ENCODE measurements around the gene ASPM. TPM values are rescaled to one million over a fixed set of nuclear protein-coding genes. Genes with fewer than 3 reads are reported as not detected.

ASPM gene
- total and polyA plus RNA-seq, 2 of the 8 experiments (the other 6 are each of a cell fraction or from before 2014, with no cell fraction given): 5.1 to 50.3 TPM

DNA sequence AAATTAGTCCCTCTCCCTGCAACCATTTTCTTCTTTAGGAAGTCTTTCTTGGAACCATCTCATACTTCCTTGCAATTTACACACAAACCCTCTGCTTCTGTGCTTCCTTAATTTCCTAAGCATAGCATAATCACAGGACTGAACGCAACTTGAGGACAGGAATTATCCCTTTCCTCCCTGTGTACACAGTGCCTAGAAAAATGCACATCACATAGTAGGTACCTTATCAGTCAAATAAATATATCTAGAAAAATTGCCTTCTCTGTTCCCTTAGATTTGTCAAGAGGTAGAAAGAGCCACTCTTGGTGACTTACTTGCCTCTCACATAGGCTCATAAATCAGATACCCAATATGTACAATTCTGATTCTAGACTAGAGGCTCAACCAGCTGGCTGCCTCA lies 4.9 kb downstream of the ASPM start:
- no peaks in the 10 kb centered on the region for H3K27me3 ChIP-seq (replicated peaks in 1 of 4; ENCODE audit: control insufficient read depth in 3 of 4, extremely low read depth in 1 of 4, insufficient read depth in 3 of 4, low read length in 3 of 4)
- no peak overlapping the region for H4K5ac ChIP-seq (ENCODE audit: insufficient read length, low read depth, low read length)
- DNase-seq (ENCODE audit: low read depth in 1 of 2, low spot score in 2 of 2): no peak
- no peak overlapping the region for H3K14ac ChIP-seq (ENCODE audit: insufficient read length)
- 94% methylated on average over 1 of the region's 1 CpG; no CpG with 5 or more reads in 1 of the 2 experiments for WGBS, 2 experiments (ENCODE audit: extremely low coverage in 1 of 2, insufficient coverage in 1 of 2, insufficient read length in 1 of 2, insufficient replicate concordance in 2 of 2, low coverage in 1 of 2, low lambda C conversion rate in 2 of 2, missing lambda C conversion rate in 1 of 2)
- H4K8ac ChIP-seq (ENCODE audit: extremely low read depth, insufficient read depth, low read length): no peak overlapping the region
- no peaks in the 10 kb centered on the region for H3K23me2 ChIP-seq (ENCODE audit: low read depth, low read length)
- CTCF ChIA-PET (ENCODE audit: partially characterized antibody): no interaction called here
- no peak overlapping the region for H3K18ac ChIP-seq (ENCODE audit: extremely low read depth, low read length)
- peak overlapping the region; percentile 22 to 49; a peak in 1 of 4 replicates for H3K4me2 ChIP-seq (ENCODE audit: insufficient read depth in 1 of 2, low read depth in 2 of 2, low read length in 2 of 2)
- no peak overlapping the region for H3K4ac ChIP-seq (replicated peaks; ENCODE audit: insufficient read length, low read depth, low read length)
- no peak overlapping the region for H2AK5ac ChIP-seq (ENCODE audit: low read depth, low read length)
- peaks cover 0 to 3% (median 0%) of the 10 kb centered on the region in 4 experiments; a peak in 1 of 7 replicates for H3K4me1 ChIP-seq (replicated peaks in 1 of 4; ENCODE audit: control insufficient read depth in 3 of 4, insufficient read depth in 4 of 4, low read length in 3 of 4)
- no peak overlapping the region for H4K91ac ChIP-seq (replicated peaks; ENCODE audit: insufficient read length, low read length)
- H3K79me2 ChIP-seq (ENCODE audit: control insufficient read depth in 1 of 2, insufficient read depth in 2 of 2, low read length in 2 of 2): peaks cover 7 to 63% of the 10 kb centered on the region in 2 experiments; a peak in 3 of 4 replicates
- H4K20me1 ChIP-seq (replicated peaks in 1 of 2; ENCODE audit: control insufficient read depth in 1 of 2, insufficient read depth in 2 of 2, low read length in 2 of 2): peaks cover 0 to 8% of the 10 kb centered on the region in 2 experiments
- no peak overlapping the region for H3K27ac ChIP-seq (ENCODE audit: low read depth, low read length)
- FAIRE-seq: no peak
- H2BK12ac ChIP-seq (ENCODE audit: low read depth, low read length): no peak overlapping the region
- no peak overlapping the region for H2BK5ac ChIP-seq (ENCODE audit: low read depth, low read length)
- H3K79me1 ChIP-seq (ENCODE audit: low read depth, low read length): no peaks in the 10 kb centered on the region; the same call in 1 of the 2 replicates
- no peak overlapping the region for H3K56ac ChIP-seq (replicated peaks; ENCODE audit: insufficient read length, low read depth, low read length)
- H3K9ac ChIP-seq (replicated peaks in 1 of 4; ENCODE audit: extremely low read depth in 1 of 4, low read depth in 3 of 4, low read length in 3 of 4): peak overlapping the region in 1 of 4 experiments; percentile 37; a peak in 1 of 7 replicates
- H3K36me3 ChIP-seq (ENCODE audit: control insufficient read depth in 2 of 4, insufficient read depth in 4 of 4, low read length in 3 of 4): peaks cover 2 to 55% (median 6%) of the 10 kb centered on the region in 4 experiments; a peak in 7 of 8 replicates
- H2BK120ac ChIP-seq (replicated peaks; ENCODE audit: low read depth, low read length): no peak overlapping the region
- H2AFZ ChIP-seq (ENCODE audit: low read length): no peak overlapping the region
- POLR2A ChIA-PET (ENCODE audit: partially characterized antibody): no interaction called here
- no peak overlapping the region for H3K4me3 ChIP-seq (ENCODE audit: extremely low read depth in 1 of 4, insufficient read depth in 2 of 4, low read depth in 3 of 4, low read length in 4 of 4)
- H2BK15ac ChIP-seq (ENCODE audit: low read length): no peak overlapping the region
- no peak overlapping the region for H3K23ac ChIP-seq (ENCODE audit: insufficient read length)
- H2BK20ac ChIP-seq (ENCODE audit: low read length): no peak overlapping the region
- no peaks in the 10 kb centered on the region for H3K9me3 ChIP-seq (ENCODE audit: insufficient read depth in 2 of 2, low read depth in 1 of 2, low read length in 1 of 2)
- TF ChIP-seq CBX8 (IDR thresholded peaks at IDR 0.05; ENCODE audit: borderline replicate concordance, low read depth, low read length): no peak
- TF ChIP-seq NANOG (IDR thresholded peaks at IDR 0.05; ENCODE audit: insufficient read depth, low read depth, low read length, poor library complexity, severe bottlenecking): no peak
- no peak for TF ChIP-seq CBX5 (IDR thresholded peaks at IDR 0.05; ENCODE audit: low read depth, low read length)
- TF ChIP-seq, protein P1, sequence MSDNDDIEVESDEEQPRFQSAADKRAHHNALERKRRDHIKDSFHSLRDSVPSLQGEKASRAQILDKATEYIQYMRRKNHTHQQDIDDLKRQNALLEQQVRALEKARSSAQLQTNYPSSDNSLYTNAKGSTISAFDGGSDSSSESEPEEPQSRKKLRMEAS (IDR thresholded peaks at IDR 0.05): no peak
- TF ChIP-seq SIX5 (IDR thresholded peaks at IDR 0.05; ENCODE audit: low read depth, low read length): no peak
- TF ChIP-seq BACH1 (IDR thresholded peaks at IDR 0.05; ENCODE audit: low read length): no peak
- no peak for TF ChIP-seq ZNF274 (IDR thresholded peaks at IDR 0.05; ENCODE audit: borderline replicate concordance, extremely low read depth, low read length)
- no peak for TF ChIP-seq SIN3A (conservative IDR thresholded peaks at IDR 0.05 in 1 of 2, IDR thresholded peaks at IDR 0.05 in 1 of 2; ENCODE audit: low read depth in 1 of 2, low read length in 2 of 2)
- TF ChIP-seq PHF8 (conservative IDR thresholded peaks at IDR 0.05; ENCODE audit: low read depth, low read length): no peak
- no peak for TF ChIP-seq KDM4A (IDR thresholded peaks at IDR 0.05; ENCODE audit: low read depth, low read length, severe bottlenecking)
- no peak for TF ChIP-seq POLR2A (IDR thresholded peaks at IDR 0.05; ENCODE audit: control extremely low read depth in 1 of 2, low read depth in 2 of 2, low read length in 2 of 2)
- no peak for TF ChIP-seq HDAC2 (IDR thresholded peaks at IDR 0.05; ENCODE audit: borderline replicate concordance in 1 of 2, low read depth in 2 of 2, low read length in 2 of 2)
- TF ChIP-seq TCF12 (IDR thresholded peaks at IDR 0.05; ENCODE audit: low read depth, low read length): no peak
- TF ChIP-seq RXRA (IDR thresholded peaks at IDR 0.05; ENCODE audit: insufficient read depth, low read depth, low read length): no peak

Measured in H1 (cell line).